Tibial nerve (tissue), 4 donors: Measurements from ENCODE around the gene SLX9. TPM values are rescaled to one million over a fixed set of nuclear protein-coding genes. Genes with fewer than 3 reads are reported as not detected.
"Not testable (repeated sequence)": the region's sequence is repeated elsewhere in the genome, so short reads cannot be mapped to it uniquely, and the experiment has no call there.

Experiments used
- DNase-seq, 2 donors: peaks; one replicate each; pipeline ENCODE4 v3.0.0-alpha.2; 2019; ENCODE audit warnings: low spot score in 2 of 2
- H3K27ac ChIP-seq, 4 donors: fragments of 200-600 bp; sonication (generic) in 3 of 4; one replicate each; pipeline ENCODE4 v1.5.1; 2017 to 2019; ENCODE audit warnings: mild to moderate bottlenecking in 1 of 4
- H3K27me3 ChIP-seq, 2 donors: fragments of 200-600 bp; sonication (generic) in 1 of 2; one replicate each; pipeline versions ENCODE4 v1.5.1 to v1.6.0; 2017 to 2019
- H3K36me3 ChIP-seq, 3 donors: fragments of 200-600 bp; sonication (generic); one replicate each; pipeline ENCODE4 v1.5.1; 2018 to 2019
- H3K4me1 ChIP-seq, 4 donors: fragments of 200-600 bp; sonication (generic) in 3 of 4; one replicate each; pipeline ENCODE4 v1.5.1; 2017 to 2019
- H3K4me3 ChIP-seq, 4 donors: fragments of 200-600 bp; sonication (generic) in 3 of 4; one replicate each; pipeline ENCODE4 v1.5.1; 2017 to 2019; ENCODE audit warnings: mild to moderate bottlenecking in 1 of 4, moderate library complexity in 1 of 4
- H3K9me3 ChIP-seq, 4 donors: fragments of 200-600 bp; sonication (generic) in 3 of 4; one replicate each; pipeline ENCODE4 v1.5.1; 2017 to 2019
- CTCF ChIP-seq, 5 experiments: fragments of 200-600 bp in 3 of 5; fragments of 450-650 bp in 2 of 5; sonication (generic) in 3 of 5; IDR thresholded peaks; one replicate each; pipeline ENCODE4 v1.5.1; 2016 to 2019; ENCODE audit warnings: antibody characterized with exemption in 5 of 5, mild to moderate bottlenecking in 3 of 5, moderate library complexity in 2 of 5
- EP300 ChIP-seq, 2 donors: sonication (generic); formaldehyde crosslinking; IDR thresholded peaks; one replicate each; pipeline ENCODE4 v1.6.1; 2017; ENCODE audit warnings: antibody characterized with exemption in 2 of 2, mild to moderate bottlenecking in 1 of 2
- POLR2A ChIP-seq, 2 donors: fragments of 450-650 bp; IDR thresholded peaks; one replicate each; pipeline ENCODE4 v1.6.1; 2017; ENCODE audit warnings: antibody characterized with exemption in 2 of 2, mild to moderate bottlenecking in 2 of 2, moderate library complexity in 2 of 2
- WGBS, 2 donors: methylation state at CpG; one replicate each; pipeline ENCODE4 v1.1.5; 2018; 5-methylcytosine and 5-hydroxymethylcytosine counted together
- total RNA-seq, 4 donors: library from RNA; depleted of rRNA; stranded (reverse); fragments of >200 nt; gene quantifications; one replicate each; pipeline ENCODE4 v1.1.0, GENCODE V29; 2016

The SLX9 gene
- total RNA-seq, 4 donors from 2014 or later, result 3.7 to 19.8 (median 13.3) TPM

DNA sequence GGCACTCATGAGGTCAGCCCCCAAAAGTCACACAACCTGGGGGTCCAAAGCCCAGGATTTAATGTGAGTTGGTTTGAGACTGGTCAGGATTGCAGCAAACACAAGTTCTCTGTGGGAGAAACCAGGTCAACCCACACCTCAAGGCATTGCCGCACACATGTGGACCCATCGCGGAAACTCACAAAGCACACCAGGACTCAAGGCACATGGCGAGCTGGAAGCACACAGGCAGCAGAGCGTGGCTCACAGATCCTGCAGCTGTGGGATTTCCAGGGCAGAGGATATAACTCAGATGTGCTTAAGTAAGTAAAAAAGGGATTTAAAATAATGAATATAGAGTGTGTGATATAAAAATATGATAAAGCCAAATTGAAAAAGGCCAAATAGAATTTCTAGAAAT lies 82.9 kb downstream of the SLX9 start:
- Histone ChIP-seq H3K36me3 (no peaks in the 10 kb centered on the region), H3K27me3 (no peaks in the 10 kb centered on the region), H3K9me3 (peaks cover 0 to 20% (median 1%) of the 10 kb centered on the region in 4 donors), H3K4me3 (no peak overlapping the region), H3K27ac (no peak overlapping the region), H3K4me1 (peaks cover 0 to 19% (median 5%) of the 10 kb centered on the region in 4 donors)
- WGBS, 2 donors, result 94 to 97% methylated on average over 5 of the region's 5 CpGs
- no peak for DNase-seq
- TF ChIP-seq POLR2A (IDR thresholded peaks at IDR 0.05), result no peak
- no peak for TF ChIP-seq CTCF (IDR thresholded peaks at IDR 0.05)
- TF ChIP-seq EP300 (IDR thresholded peaks at IDR 0.05), result no peak

- DNase-seq, H3K36me3 ChIP-seq, H3K4me3 ChIP-seq, H3K27ac ChIP-seq, H3K27me3 ChIP-seq: not testable (repeated sequence)
- 92 to 94% methylated on average over 4 of the region's 4 CpGs for WGBS, 2 donors
- Histone ChIP-seq H3K4me1 (peaks cover 0 to 10% (median 2%) of the 10 kb centered on the region in 4 donors), H3K9me3 (peaks cover 0 to 20% (median 1%) of the 10 kb centered on the region in 4 donors)
Measured at GRCh38 chr21:45024516-45024915, 84.7 kb downstream of the SLX9 start.

GRCh38 chr21:45026066-45026745 lies 86.4 kb downstream of the SLX9 start:
- Histone ChIP-seq H3K4me1 (peaks cover 0 to 21% (median 9%) of the 10 kb centered on the region in 4 donors), H3K27ac (no peak overlapping the region), H3K9me3 (peaks cover 0 to 20% (median 1%) of the 10 kb centered on the region in 4 donors), H3K4me3 (no peak overlapping the region), H3K36me3 (no peaks in the 10 kb centered on the region), H3K27me3 (no peaks in the 10 kb centered on the region)
- TF ChIP-seq CTCF (IDR thresholded peaks at IDR 0.05) (no peak), POLR2A (IDR thresholded peaks at IDR 0.05) (no peak), EP300 (IDR thresholded peaks at IDR 0.05) (no peak)
- WGBS, 2 donors, result 92 to 93% methylated on average over 21 to 22 of the region's 22 CpGs
- DNase-seq, result peak in 1 of 2 donors; percentile 9

Other genes starting within 250 kb of the SLX9 start
- gene KRTAP10-12, start 242.9 kb upstream of the SLX9 start, total RNA-seq, result not detected
- gene TSPEAR, start 228.5 kb upstream of the SLX9 start, total RNA-seq, result not detected
- gene UBE2G2, start 138.2 kb upstream of the SLX9 start, total RNA-seq, result 100 to 1,000 TPM in 2 of 4 donors, 10 to 100 TPM in 2; 89.4 to 165 (median 99.3) TPM
- 10 to 100 TPM; 59.9 to 70.8 (median 62.1) TPM for gene SUMO3, start 122.0 kb upstream of the SLX9 start, total RNA-seq
- 100 to 1,000 TPM; 175 to 328 (median 234) TPM for gene PTTG1IP, start 66.3 kb upstream of the SLX9 start, total RNA-seq
- 10 to 100 TPM; 32.7 to 87.3 (median 56.2) TPM for gene ITGB2, start 19.1 kb upstream of the SLX9 start, total RNA-seq
- gene ADARB1, start 134.6 kb downstream of the SLX9 start, total RNA-seq, result 10 to 100 TPM; 18.2 to 57.6 (median 32.0) TPM